NB4 (cell line): Measurements from ENCODE around the gene IFI27L1.

ENCODE experiments used
- MYC ChIP-seq: IDR thresholded peaks from 2 replicates; pipeline ENCODE4 v1.6.1; 2011; ENCODE audit warnings: low read depth, low read length
- POLR2A ChIP-seq: IDR thresholded peaks from 2 replicates; pipeline ENCODE4 v1.6.1; 2011; ENCODE audit warnings: mild to moderate bottlenecking; ENCODE audit not compliant: insufficient read length; ENCODE audit errors: extremely low read depth
- TF ChIP-seq, protein P1 (sequence below): IDR thresholded peaks from one replicate; pipeline ENCODE4 v1.5.1; 2012; ENCODE audit warnings: low read depth, low read length
- TF ChIP-seq, protein P2 (sequence below): IDR thresholded peaks from 2 replicates; pipeline ENCODE4 v1.6.1; 2011; ENCODE audit warnings: low read depth, low read length

DNA sequence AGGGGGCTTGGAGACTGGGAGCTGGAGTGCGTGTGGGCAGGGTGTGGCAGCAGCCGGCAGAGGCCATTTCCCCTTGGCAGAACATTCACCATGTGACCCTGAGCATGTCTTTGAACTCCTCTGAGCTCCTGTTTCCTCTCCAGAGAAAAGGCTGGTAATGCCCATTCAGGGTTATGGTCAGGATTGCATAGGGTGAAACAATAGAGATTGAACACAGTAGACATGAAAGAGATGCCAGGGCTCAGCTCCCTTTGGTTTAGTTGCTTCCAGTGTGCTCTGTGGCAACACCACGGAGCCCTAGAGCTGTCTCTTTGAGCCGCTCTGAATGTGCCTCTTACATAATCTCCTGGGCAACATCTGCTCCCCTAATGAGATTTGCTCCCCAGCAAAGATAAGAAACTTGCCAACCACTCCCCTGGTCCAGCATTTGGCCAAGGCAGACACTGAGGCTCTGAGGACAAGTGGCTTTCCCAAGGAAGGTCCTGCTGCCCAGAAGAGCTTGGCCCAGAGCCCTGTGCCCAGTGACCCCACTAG, 34.0 kb downstream of the IFI27L1 start:
- TF ChIP-seq, protein P1, sequence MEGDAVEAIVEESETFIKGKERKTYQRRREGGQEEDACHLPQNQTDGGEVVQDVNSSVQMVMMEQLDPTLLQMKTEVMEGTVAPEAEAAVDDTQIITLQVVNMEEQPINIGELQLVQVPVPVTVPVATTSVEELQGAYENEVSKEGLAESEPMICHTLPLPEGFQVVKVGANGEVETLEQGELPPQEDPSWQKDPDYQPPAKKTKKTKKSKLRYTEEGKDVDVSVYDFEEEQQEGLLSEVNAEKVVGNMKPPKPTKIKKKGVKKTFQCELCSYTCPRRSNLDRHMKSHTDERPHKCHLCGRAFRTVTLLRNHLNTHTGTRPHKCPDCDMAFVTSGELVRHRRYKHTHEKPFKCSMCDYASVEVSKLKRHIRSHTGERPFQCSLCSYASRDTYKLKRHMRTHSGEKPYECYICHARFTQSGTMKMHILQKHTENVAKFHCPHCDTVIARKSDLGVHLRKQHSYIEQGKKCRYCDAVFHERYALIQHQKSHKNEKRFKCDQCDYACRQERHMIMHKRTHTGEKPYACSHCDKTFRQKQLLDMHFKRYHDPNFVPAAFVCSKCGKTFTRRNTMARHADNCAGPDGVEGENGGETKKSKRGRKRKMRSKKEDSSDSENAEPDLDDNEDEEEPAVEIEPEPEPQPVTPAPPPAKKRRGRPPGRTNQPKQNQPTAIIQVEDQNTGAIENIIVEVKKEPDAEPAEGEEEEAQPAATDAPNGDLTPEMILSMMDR, result no peak
- TF ChIP-seq POLR2A (no peak), MYC (no peak)
- TF ChIP-seq, protein P2, sequence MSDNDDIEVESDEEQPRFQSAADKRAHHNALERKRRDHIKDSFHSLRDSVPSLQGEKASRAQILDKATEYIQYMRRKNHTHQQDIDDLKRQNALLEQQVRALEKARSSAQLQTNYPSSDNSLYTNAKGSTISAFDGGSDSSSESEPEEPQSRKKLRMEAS, result no peak
